Left renal cortex interstitium (tissue), 4 donors: ENCODE data around the gene TMEM60. TPM values are rescaled to one million over a fixed set of nuclear protein-coding genes. Genes with fewer than 3 reads are reported as not detected.
"Not testable (repeated sequence)": the region's sequence is repeated elsewhere in the genome, so short reads cannot be mapped to it uniquely, and the experiment has no call there.

ENCODE experiments used
- DNase-seq, 4 donors: peaks; one replicate each; pipeline ENCODE4 v3.0.0-alpha.2; 2013; ENCODE audit warnings: low read depth in 4 of 4, low spot score in 2 of 4, missing footprints in 1 of 4
- polyA plus RNA-seq, 4 donors: library from polyadenylated mRNA; unstranded; fragments of 120-200 nt; gene quantifications; one replicate each; pipeline ENCODE4 v1.2.1, GENCODE V29; 2013; ENCODE audit not compliant: insufficient read length in 4 of 4

The TMEM60 gene
- polyA plus RNA-seq, 4 donors = 24.8 to 31.3 (median 28.1) TPM

DNA sequence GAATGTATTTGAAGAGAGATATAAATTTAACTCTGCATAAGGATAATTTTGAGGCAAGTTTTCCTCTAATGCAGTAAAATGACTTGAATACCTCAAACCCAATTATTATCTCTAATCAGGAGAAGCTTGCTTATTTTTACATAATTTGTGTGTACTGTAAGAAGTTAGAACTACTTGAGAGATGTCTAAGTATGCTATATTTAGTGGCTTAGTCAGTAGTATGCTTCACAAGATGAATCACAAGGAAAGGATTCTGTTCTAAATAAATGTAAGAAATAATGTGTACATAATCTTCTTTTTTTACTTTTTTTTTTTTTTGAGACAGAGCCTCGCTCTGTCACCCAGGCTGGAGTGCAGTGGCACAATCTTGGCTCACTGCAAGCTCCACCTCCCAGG, 14.1 kb upstream of the TMEM60 start:
- DNase-seq = no peak

GRCh38 chr7:77811516-77812289, 13.5 kb upstream of the TMEM60 start:
- no peak for DNase-seq

DNA sequence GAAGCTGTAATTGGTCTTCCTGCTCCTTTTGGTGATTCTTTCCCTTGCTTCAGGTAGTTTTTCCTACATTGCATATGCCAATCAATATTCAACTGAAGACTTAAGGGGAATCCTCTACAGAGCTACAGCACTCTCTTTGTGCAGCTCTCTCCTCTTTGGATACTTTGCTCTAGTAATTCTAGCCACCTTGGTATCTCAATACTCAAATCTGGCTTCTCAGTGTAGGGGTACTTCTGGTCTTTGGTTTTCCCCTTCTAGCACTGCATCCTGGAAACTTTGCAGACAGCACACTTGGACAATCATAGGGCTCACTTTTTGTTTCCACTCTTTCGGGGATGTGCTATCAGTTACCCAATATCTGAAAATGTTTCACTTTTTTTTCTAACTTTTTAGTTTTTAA, 10.3 kb upstream of the TMEM60 start:
- DNase-seq = no peak

DNA sequence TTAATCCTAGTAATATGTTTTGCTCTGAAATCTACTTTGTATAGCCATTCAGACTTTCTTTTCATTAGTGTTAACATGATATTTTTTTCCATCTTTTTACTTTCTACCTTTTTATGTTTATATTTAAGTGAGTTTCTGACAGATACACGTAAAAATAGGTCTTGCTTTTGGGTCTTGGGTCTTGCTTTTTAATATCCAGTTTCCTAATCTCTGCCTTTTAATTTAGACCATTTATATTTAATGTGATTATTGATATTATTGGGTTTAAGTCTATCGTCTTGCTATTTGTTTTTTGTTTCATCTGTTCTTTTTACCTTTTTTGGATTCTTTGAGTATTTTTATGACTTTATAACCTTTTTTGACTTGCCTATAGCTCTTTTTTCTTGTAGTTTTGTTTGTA, 8.2 kb upstream of the TMEM60 start:
- DNase-seq = no peak

DNA sequence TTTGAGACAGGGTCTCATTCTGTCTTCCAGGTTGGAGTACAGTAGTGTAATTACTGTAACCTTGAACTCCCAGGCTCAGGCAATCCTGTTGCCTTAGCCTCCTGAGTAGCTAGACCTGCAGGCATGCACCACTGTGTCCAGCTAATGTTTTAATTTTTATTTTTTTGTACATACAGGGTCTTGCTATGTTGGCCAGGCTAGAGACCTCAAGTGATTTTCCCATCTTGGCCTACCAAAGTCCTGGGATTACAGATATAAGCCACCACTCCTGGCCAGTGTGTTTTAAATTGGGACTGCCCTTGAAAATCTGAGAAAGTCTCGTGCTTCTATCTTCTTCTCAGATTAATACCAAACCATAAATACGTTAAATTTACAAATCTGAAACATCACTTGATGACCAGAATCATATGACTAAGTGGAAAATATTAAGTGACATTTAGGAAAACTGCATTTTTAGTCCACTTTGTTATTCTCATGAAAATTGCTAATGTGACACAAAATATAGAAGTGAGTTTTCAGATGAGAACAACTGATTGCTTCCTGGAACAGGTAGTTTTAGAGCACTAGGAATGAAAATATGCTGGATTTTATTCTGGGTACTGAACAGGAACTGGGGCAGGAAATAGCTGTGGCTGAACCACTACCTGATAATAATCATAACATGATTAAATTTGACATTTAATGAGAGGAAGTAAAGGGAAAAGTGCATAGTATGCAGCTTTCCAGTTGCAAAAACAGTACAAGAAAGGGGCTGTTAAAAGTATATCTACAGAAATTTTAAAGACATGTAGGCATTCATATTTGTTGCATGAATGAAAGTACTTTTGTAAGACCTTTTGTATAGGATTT, 4.5 kb upstream of the TMEM60 start:
- DNase-seq = no peak

GRCh38 chr7:77800730-77801129, 2.5 kb upstream of the TMEM60 start:
- no peak for DNase-seq

GRCh38 chr7:77800158-77800557, 1.9 kb upstream of the TMEM60 start:
- no peak for DNase-seq

DNA sequence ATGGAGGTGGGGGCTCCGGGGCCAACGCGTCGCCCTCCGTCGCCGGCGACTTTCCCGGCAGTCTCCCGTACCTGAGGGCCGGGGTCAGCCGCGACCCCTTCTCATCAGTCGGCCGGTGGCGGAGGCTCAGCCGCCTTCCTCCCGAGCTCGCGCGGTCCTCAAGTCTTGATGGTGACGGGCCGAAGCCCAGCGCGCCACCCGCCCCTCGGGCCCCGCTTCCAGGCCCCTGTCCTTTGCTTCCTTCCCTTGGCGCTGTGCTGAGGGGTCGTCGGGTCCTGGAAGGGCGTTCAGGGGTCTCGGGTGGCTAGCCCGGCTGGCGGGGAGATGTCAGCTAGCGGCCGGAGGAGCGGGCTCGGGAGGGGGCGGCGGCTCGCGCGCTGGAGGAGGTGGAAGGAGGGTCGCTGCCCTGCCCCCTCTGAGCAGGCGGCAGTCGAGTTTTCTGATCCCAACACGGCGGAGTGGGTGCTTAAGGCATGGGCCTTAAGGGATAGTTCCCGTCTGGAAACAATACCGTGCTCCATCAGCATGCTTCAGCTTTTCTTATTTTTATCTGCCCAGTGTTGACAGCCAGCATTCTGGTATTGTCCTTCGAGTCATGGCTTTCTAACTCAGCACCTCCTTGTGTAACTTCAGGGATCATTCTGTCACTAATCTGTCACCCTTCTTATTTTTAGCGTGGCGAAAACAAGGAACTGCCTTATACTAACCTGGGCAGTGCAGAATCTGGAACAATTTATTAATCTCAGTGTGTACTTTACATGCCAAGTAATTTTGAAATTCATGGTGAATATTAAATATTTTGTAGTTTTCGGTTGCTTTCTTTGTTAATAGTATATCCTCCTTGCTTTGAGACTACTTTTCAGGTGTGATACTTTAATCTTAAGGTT, 1.1 kb upstream of the TMEM60 start:
- DNase-seq = peak; percentile 28 to 56 (median 44)

DNA sequence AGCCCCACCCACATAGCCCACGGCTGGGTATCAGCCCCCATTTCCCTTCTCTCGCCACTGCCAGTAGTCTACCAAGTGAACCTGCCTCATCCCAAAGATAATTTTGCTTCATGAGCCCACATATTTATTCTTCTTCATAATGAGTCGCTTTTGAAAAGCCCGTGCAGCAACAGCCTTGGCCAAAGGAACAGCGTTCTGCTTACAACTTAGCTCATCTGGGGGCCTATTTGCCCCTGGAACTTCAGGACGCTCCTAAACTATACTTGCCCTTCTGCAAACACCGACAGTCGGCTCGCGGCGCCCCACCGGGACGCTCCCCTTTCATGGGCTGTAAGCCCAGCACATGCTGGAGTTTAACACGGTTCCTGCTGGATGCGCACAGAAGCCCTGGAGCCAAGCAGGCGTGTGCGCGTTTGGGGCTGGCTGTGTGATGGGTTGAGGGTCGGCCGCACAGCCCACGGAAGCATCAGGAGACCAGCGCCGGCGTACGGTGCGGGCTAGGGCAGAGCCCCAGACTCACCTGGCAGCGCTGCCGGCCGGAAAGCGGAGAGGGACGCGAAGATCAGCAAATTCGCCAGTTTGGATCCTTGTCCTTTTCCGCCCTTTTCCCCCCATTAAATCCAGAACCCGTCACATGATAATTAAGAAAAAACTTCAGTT, 370 bp downstream of the TMEM60 start:
- DNase-seq = peak in 1 of 4 donors; percentile 21

- DNase-seq = no peak
Observed at GRCh38 chr7:77796960-77797359, 1.3 kb downstream of the TMEM60 start.

- DNase-seq = no peak
Observed at GRCh38 chr7:77796109-77796508, 2.1 kb downstream of the TMEM60 start.

DNA sequence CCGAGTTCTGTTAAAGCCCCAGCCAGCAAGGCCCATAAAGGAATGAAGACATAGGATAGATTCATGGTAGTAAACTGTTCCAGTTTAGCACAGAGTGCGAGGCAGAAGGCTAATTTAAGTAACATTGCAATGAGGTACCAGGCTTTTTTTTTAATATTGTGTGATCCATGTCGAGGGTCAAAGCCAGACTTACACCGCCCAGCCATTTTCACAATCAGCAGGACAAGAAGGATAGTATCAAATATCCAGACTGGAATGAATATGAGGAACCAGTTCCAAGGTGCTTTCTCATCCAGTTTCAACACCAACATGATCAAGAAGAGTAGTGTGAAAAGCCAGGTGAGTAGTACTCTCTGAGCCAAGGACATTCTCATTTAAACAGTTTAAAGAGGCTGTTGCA, 4.2 kb downstream of the TMEM60 start:
- no peak for DNase-seq

DNA sequence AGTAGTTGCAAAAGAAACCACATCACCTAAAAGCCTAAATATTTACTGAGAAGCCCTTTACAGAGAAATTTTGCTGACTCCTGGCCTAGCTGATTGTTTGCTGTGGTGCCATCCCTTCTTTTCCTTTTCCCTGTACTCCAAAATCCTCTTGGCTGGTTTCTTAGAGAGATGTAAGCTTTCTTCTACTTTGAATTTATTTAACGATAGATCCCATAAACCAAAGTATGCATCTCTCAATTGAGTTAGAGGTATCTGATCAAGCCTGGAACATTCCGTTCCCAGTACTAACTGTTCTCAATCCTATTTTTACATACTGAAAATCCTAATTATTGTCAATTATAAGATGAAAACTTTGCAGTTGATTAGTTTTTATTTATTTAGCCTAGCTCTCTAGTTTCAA, 6.3 kb downstream of the TMEM60 start:
- no peak for DNase-seq

DNA sequence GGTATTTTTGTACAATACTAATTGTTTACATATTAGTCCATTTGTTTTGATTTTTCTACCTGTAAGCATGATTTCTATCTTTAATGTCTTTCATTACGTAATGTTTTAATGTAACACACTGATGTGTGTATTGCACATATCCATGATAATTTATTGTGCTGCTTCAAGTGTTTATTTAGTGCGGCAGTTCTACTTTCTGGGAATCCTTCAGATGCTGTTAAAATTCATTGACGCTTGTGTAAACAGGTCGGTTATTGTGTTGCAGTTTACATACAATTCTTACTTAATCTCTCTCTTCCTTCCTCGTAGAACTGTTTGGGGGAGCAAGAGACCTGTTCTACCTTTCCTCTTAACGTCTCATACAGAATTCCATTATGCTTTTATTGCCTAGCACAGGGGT, 6.9 kb downstream of the TMEM60 start:
- DNase-seq = no peak

GRCh38 chr7:77788327-77788902, 9.8 kb downstream of the TMEM60 start:
- no peak for DNase-seq

GRCh38 chr7:77786741-77787140, 11.5 kb downstream of the TMEM60 start:
- DNase-seq = no peak

DNA sequence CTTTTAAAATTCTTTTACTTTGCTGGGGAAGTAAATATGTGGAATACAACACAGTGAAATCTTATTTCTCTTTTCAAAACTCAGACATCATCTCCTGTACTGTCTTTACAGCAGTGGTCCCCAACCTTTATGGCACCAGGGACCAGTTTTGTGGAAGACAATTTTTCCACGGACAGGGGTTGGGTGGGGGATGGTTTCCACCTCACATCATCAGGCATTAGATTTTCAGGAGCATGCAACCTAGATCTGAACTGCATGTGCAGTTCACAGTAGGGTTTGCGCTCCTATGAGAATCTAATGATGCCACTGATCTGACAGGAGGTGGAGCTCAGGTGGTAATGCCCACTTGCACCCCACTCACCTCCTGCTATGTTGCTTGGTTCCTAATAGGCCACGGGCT, 12.2 kb downstream of the TMEM60 start:
- DNase-seq = no peak

DNA sequence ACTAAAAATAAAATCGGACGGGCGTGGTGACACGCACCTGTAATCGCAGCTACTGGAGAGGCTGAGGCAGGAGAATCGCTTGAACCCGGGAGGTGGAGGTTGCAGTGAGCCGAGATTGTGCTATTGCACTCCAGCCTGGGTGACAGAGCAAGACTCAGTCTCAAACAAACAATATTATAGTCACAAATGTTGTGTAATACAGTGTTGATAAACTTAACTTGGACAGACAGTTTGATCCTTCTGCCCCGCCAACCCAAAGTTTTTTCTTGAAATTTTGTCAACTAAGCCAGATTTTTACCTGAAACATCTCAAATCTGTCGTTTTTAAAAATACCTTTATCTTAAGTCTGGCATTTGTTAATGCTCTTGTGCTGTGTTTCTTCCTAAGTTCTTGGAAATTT, 13.8 kb downstream of the TMEM60 start:
- not testable (repeated sequence) for DNase-seq

DNA sequence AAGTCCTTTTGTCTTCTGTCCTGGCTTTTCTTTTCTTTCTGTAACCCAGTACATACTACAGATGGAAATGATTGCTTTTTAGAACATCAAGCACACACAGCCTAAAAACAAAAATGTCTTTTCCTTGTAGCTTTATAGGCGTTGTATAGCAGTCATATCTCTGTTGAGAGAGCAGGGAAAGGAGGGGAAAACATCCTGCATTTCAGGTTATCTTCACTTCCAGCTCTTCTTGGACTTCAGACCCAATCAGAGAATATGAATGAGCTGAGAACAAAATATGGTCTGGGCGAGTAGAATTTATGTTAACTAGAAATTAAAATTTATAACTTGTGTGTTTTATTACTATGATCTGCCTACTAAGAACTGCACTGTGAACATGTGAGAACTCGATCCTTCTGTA, 14.7 kb downstream of the TMEM60 start:
- DNase-seq = no peak

DNA sequence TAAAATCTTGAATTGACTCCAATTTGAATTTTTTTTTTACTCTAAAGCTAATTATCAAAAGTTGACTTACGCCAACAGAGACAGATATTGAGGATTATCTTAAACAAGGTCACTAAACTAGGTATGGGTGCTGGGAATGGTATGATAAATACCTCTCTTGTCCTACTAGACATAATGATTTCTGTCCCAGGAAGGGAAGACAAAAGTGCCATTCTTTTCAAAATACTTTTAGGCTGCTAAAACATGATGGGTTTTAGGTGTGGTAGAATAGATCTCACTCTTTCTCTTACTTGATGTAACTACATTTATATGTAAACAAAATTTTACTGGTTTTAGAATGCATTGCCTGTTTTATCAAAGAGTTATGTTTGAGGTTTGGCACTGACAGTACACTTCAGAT, 15.1 kb downstream of the TMEM60 start:
- DNase-seq = no peak
